ENCODE data around the gene CD164. TPM values are rescaled to one million over a fixed set of nuclear protein-coding genes. Genes with fewer than 3 reads are reported as not detected.

CD164 gene
- total RNA-seq: 606 TPM

GRCh38 chr6:109381747-109382575 is at the start of gene CD164:
Gene CD164, minus strand, starts transcription at chr6:109382467. Its CDS starts 89 bp downstream, at chr6:109382378.
- peak; percentile 93 for DNase-seq (ENCODE audit: low spot score)

- no peak for DNase-seq (ENCODE audit: low spot score)
These were observed 47.2 kb upstream of the CD164 start for GRCh38 chr6:109429496-109429895.

- DNase-seq (ENCODE audit: low spot score): no peak
These were observed 46.7 kb upstream of the CD164 start for GRCh38 chr6:109428889-109429477.

- no peak for DNase-seq (ENCODE audit: low spot score)
These were observed 42.7 kb upstream of the CD164 start for GRCh38 chr6:109424946-109425345.

- no peak for DNase-seq (ENCODE audit: low spot score)
These were observed 38.9 kb upstream of the CD164 start for GRCh38 chr6:109421184-109421583.

- DNase-seq (ENCODE audit: low spot score): no peak
These were observed 38.5 kb upstream of the CD164 start for GRCh38 chr6:109420751-109421150.

- no peak for DNase-seq (ENCODE audit: low spot score)
These were observed 35.4 kb upstream of the CD164 start for GRCh38 chr6:109417646-109418045.

GRCh38 chr6:109411034-109411433 is 28.8 kb upstream of the CD164 start:
- no peak for DNase-seq (ENCODE audit: low spot score)

- no peak for DNase-seq (ENCODE audit: low spot score)
These were observed 23.9 kb upstream of the CD164 start for GRCh38 chr6:109406196-109406595.

- DNase-seq (ENCODE audit: low spot score): no peak
These were observed 14.8 kb upstream of the CD164 start for GRCh38 chr6:109397020-109397419.

GRCh38 chr6:109396046-109396718 is 13.9 kb upstream of the CD164 start:
- DNase-seq (ENCODE audit: low spot score): no peak

- peak; percentile 50 for DNase-seq (ENCODE audit: low spot score)
These were observed 11.6 kb upstream of the CD164 start for GRCh38 chr6:109393886-109394281.

GRCh38 chr6:109393157-109393885 is 11.1 kb upstream of the CD164 start:
- no peak for DNase-seq (ENCODE audit: low spot score)

GRCh38 chr6:109389650-109390274 is 7.5 kb upstream of the CD164 start:
- DNase-seq (ENCODE audit: low spot score): no peak

GRCh38 chr6:109388265-109388664 is 6.0 kb upstream of the CD164 start:
- DNase-seq (ENCODE audit: low spot score): no peak

GRCh38 chr6:109383438-109383940 is 1.2 kb upstream of the CD164 start:
- DNase-seq (ENCODE audit: low spot score): no peak

- peak; percentile 94 for DNase-seq (ENCODE audit: low spot score)
These were observed 540 bp upstream of the CD164 start for GRCh38 chr6:109382576-109383437.

- DNase-seq (ENCODE audit: low spot score): no peak
These were observed 1.1 kb downstream of the CD164 start for GRCh38 chr6:109381061-109381746.

GRCh38 chr6:109379711-109380110 is 2.6 kb downstream of the CD164 start:
- DNase-seq (ENCODE audit: low spot score): no peak

- DNase-seq (ENCODE audit: low spot score): no peak
These were observed 4.5 kb downstream of the CD164 start for GRCh38 chr6:109377717-109378116.
